Neuron (in vitro differentiated cells): ENCODE measurements around the gene CITED1.

Experiments used
- H2AFZ ChIP-seq: one replicate; pipeline ENCODE4 v1.6.1; 2013; ENCODE audit warnings: low read depth, mild to moderate bottlenecking, inconsistent platforms, low read length, moderate library complexity
- H3K27me3 ChIP-seq: one replicate; pipeline ENCODE4 v1.6.1; 2013; ENCODE audit warnings: low read length; ENCODE audit not compliant: insufficient read depth
- H3K36me3 ChIP-seq: one replicate; pipeline ENCODE4 v1.6.1; 2013; ENCODE audit warnings: low read length; ENCODE audit not compliant: insufficient read depth
- H3K4me1 ChIP-seq: one replicate; pipeline ENCODE4 v1.6.1; 2013; ENCODE audit warnings: low read length; ENCODE audit not compliant: insufficient read depth
- H3K4me3 ChIP-seq: 2 replicates; pipeline ENCODE4 v1.5.1; 2013; ENCODE audit warnings: mild to moderate bottlenecking, low read length, moderate library complexity
- H3K9me3 ChIP-seq: one replicate; pipeline ENCODE4 v1.6.1; 2013; ENCODE audit warnings: low read length

The CITED1 gene

DNA sequence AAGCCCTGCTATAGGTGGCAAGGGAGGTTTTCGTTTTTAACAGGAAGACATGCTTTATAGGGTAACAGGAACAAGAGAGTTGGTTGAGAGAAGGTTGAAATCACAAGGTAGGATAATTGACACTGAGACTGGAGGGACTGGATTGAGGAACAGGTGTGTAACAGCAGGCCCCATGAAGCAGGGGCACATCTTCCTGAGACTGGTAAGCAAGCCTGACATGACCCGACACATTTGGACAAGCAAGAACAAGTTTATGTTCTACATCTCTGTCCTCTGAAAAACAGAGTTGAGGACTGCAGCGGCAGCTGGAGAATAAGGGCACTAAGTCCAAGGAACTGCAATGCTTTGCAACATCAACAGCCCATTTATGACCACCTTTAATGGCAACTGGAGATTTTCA, 33.9 kb downstream of the CITED1 start:
- no peaks in the 10 kb centered on the region for H3K27me3 ChIP-seq
- H3K36me3 ChIP-seq = peaks cover 86% of the 10 kb centered on the region
- no peak overlapping the region for H3K4me3 ChIP-seq
- no peak overlapping the region for H2AFZ ChIP-seq
- no peaks in the 10 kb centered on the region for H3K9me3 ChIP-seq
- H3K4me1 ChIP-seq = peaks cover 20% of the 10 kb centered on the region

DNA sequence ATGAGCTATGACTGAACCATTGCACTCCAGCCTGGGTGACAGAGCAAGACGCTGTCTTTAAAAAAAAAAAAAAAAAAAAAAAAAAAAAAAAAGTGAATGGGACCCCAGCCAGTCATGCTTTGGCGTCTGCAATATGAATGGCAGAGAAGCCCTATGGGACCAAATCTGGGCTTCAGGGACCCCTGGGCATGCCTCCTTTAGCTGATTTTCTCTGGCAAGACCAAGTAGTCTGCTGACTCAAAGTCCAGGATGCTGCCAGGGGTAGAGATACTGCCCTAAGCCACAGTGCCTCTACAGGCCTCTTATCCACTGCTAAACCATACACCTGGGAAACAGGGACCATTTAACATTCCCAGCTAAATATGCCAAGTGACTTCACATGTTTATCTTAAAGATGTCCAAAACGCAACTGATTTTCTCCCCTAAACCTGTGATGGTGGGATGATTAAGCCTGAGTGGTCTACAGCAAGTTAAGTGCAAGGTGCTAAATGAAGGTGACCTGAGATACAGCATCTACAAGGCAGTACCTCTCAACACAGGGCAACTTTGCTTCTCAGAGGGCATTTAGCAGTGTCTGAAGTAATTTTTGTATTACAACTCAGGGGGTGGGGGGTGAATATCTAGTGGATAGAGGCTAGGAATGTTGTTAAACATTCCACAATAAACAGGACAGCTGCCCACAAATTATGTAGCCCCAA, 34.5 kb downstream of the CITED1 start:
- H3K4me3 ChIP-seq = no peak overlapping the region
- H3K9me3 ChIP-seq = no peaks in the 10 kb centered on the region
- H3K4me1 ChIP-seq = peaks cover 20% of the 10 kb centered on the region
- H2AFZ ChIP-seq = no peak overlapping the region
- peaks cover 84% of the 10 kb centered on the region for H3K36me3 ChIP-seq
- no peaks in the 10 kb centered on the region for H3K27me3 ChIP-seq

DNA sequence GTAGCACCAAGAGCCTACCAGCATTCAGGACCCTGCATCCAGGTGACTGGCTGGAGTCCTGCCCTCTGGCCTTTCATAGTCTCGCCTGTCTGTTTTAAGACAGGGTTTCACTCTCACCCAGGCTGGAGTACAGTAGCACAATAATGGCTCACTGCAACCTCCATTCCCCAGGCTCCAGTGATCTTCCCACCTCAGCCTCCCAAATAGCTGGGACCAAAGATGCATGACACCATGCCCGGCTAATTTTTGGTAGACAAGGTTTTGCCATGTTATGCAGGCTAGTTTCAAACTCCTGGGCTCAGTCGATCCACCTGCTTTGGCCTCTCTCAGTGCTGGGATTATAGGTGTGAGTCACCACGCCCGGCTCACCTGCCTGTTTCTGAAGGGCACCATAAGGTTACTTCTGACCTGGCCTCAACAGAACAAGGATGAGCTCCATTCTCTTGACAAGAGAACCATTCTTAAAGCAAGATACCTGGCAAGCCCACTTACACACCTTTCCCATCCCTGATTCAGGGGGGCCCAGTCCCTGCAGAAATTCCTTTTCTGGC, 35.3 kb downstream of the CITED1 start:
- H3K4me1 ChIP-seq = peaks cover 12% of the 10 kb centered on the region
- H3K27me3 ChIP-seq = no peaks in the 10 kb centered on the region
- peaks cover 76% of the 10 kb centered on the region for H3K36me3 ChIP-seq
- H2AFZ ChIP-seq = no peak overlapping the region
- H3K4me3 ChIP-seq = no peak overlapping the region
- no peaks in the 10 kb centered on the region for H3K9me3 ChIP-seq

DNA sequence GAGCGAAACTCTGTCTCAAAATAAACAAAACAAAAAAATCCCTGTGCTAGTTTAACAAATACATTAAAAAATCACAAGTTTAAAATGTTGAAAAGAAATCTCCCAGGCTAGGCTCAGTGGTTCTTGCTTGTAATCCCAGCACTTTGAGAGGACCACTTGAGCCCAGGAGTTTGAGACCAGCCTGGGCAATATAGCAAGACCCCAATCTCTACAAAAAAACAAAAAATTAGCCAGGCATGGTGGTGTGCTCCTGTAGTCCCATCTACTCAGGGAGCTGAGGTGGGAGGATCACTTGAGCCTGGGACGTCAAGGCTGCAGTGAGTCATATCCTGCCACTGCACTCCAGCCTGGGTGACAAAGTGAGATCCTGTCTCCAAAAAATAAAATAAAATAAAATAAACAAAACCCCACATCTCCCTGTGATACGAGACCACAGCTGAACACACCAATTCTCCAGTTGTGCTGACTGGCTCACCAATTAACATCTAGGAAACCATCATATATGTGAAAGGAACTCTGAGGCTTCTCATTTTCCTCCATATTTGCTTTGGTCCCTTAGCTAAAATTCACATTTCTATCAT, 36.0 kb downstream of the CITED1 start:
- Histone ChIP-seq H2AFZ (no peak overlapping the region), H3K4me1 (peaks cover 7% of the 10 kb centered on the region), H3K9me3 (no peaks in the 10 kb centered on the region), H3K27me3 (no peaks in the 10 kb centered on the region), H3K36me3 (peaks cover 70% of the 10 kb centered on the region), H3K4me3 (no peak overlapping the region)

DNA sequence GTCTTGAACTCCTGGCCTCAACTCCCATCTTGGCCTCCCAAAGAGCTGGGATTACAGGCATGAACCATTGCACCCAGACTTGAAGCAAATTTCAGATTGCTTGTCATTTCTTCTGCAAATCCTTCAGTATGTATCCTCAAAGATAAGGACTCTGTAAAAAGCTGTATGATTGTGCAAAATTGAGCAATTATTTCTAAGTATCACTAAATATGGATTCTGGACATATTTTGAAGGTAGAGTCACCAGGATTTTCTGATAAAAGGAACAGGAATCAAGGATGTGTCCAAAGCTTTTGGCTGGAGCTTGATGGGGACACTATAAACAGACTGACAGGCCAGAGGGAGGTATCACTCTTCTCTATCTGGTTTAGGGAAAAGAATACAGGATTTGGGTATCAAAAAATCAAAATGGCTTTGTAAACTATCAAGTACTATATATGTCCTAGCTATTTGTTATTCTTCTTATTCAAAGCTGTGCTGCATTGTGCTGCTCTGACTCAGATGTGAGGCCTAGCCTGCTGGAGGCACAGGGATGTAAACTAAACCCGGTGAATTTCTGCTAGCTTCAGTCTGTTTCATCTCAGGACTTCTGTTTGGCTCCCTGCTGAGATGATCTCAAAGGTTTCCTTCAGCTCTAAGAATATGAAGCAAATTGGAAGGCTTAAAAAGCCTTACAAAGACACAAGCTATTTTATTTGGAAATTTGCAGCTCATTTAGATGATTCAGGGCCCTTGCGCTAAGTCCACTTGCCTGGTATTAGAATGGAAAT, 36.9 kb downstream of the CITED1 start:
- H3K4me1 ChIP-seq = no peaks in the 10 kb centered on the region
- no peaks in the 10 kb centered on the region for H3K9me3 ChIP-seq
- no peaks in the 10 kb centered on the region for H3K27me3 ChIP-seq
- peaks cover 60% of the 10 kb centered on the region for H3K36me3 ChIP-seq
- no peak overlapping the region for H2AFZ ChIP-seq
- no peak overlapping the region for H3K4me3 ChIP-seq

DNA sequence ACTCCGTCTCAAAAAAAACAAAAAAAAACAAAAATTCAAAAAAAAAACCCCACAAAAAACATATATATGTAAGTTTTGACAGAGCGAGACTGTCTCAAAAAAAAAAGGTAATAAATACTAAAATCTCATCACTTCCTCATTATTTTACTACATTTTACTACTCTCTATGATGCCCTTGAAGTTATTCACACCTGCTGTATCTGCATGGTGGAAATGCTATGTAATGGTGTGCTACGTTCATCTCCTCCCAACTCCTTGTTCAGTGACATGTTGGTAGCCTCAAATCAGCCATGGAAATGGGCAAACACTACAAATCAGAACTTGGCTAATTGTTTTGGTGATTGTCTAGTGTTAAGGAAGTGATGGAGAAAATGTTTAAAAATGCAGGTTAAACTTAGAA, 40.5 kb downstream of the CITED1 start:
- H3K27me3 ChIP-seq = no peaks in the 10 kb centered on the region
- peaks cover 10% of the 10 kb centered on the region for H3K4me1 ChIP-seq
- H2AFZ ChIP-seq = no peak overlapping the region
- no peaks in the 10 kb centered on the region for H3K9me3 ChIP-seq
- H3K36me3 ChIP-seq = peaks cover 25% of the 10 kb centered on the region
- H3K4me3 ChIP-seq = no peak overlapping the region

DNA sequence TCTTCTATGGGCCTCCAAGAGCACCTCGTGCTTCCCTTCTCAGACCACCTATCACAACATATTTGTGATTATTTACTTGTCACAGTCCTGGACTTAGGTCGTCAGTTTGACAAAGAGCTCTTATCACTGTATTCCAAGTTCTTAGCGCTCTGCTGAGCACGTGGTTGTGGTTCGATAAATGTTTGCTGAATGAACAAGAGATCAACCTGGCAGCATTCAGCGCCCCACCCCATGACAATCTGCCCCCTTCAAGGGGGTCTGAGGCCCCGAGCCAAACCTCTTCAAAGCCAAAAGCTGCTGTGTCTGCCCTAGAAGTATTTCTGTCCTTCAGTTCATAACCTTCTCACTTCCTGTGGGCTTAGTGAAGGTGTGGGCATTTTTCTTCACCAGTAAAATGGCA, 43.6 kb downstream of the CITED1 start:
- Histone ChIP-seq H3K36me3 (no peaks in the 10 kb centered on the region), H2AFZ (no peak overlapping the region), H3K4me1 (peaks cover 10% of the 10 kb centered on the region), H3K9me3 (no peaks in the 10 kb centered on the region), H3K27me3 (no peaks in the 10 kb centered on the region), H3K4me3 (no peak overlapping the region)

DNA sequence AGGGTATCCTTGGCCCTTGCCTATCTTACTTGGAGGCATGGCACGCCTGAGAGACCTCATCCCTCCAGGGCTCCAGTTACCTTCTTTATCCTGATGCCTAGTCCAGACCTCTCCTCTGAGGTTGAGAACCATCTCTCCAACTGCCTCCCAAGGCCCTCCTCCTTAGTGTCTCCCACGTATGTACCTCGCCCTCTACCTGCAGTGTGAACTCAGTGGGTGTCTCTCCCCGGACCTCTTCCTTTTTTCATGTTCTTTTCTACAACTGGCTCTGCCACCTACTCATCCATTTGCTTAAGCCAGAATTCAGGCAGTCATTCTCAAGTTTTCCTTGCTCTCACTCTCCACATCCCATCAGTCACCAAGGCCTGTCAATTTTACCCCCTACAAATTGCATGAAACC, 45.3 kb downstream of the CITED1 start:
- no peak overlapping the region for H2AFZ ChIP-seq
- no peaks in the 10 kb centered on the region for H3K9me3 ChIP-seq
- H3K27me3 ChIP-seq = peaks cover 4% of the 10 kb centered on the region
- no peaks in the 10 kb centered on the region for H3K36me3 ChIP-seq
- peaks cover 10% of the 10 kb centered on the region for H3K4me1 ChIP-seq
- no peak overlapping the region for H3K4me3 ChIP-seq

DNA sequence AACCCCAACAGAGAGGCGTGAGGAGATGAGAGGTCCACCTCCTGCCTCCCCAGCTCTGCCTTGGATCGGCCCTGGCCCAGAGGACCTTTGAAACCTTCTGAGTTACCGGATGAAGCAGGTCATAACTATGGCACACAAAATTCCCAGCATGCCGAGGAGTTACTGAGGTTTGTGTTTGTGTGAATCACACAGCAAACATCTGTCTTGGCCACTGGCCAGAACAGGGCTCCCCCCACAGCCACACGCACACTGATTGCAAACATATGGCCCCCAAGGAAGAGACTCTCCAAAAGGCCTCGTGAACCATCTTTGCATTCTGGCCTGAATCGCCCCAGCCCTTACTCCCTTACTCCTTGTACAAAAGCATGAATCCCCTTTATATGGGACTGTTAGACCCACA, 47.5 kb downstream of the CITED1 start:
- no peaks in the 10 kb centered on the region for H3K36me3 ChIP-seq

DNA sequence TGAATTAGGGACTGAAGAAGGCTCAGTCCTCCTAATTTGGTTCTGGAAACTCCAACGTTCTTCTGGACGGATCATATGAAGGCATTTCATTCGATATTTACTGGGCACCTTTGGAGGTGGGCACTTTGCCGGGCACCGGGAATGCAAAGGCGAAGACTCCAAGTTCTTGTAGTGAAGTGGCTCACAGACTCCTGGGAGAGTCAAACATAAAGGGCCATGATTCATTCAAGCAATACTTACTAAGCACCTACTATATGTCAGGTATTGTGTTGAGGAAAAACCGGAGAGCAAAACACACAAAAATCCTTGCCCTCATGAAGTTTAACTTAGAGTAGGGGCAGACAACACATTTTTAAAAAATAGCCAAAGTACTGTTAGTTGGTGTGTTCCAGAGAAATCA, 49.9 kb downstream of the CITED1 start:
- H3K27me3 ChIP-seq = peaks cover 4% of the 10 kb centered on the region
- H3K4me3 ChIP-seq = no peak overlapping the region
- H3K9me3 ChIP-seq = no peaks in the 10 kb centered on the region
- no peaks in the 10 kb centered on the region for H3K36me3 ChIP-seq
- no peak overlapping the region for H2AFZ ChIP-seq
- H3K4me1 ChIP-seq = no peaks in the 10 kb centered on the region

More for the DNA sequence above, 47.5 kb downstream of the CITED1 start:
- Histone ChIP-seq H3K4me3 (no peak overlapping the region), H2AFZ (no peak overlapping the region), H3K9me3 (no peaks in the 10 kb centered on the region), H3K4me1 (peaks cover 7% of the 10 kb centered on the region), H3K27me3 (peaks cover 4% of the 10 kb centered on the region)

DNA sequence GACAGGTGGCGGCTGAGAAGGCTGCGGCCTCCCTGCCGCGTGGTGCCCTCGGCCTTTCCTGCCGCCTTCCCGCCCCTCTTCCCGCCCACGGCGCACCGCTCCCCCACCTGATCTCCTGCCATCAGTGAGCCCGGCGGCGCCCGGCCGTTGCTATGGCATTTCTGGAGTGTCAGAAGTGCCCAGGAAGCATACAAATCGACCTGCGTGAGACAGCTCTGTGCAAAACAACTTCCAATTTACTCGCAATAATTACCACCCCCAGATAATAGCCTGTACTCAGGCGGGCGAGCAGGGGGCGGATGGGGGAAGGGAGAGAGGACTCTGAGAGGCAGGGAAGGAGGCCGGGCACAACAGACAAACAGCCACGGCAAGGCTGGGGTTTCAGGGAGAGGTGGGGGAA, 50.3 kb downstream of the CITED1 start:
- Histone ChIP-seq H2AFZ (no peak overlapping the region), H3K36me3 (no peaks in the 10 kb centered on the region), H3K27me3 (peaks cover 4% of the 10 kb centered on the region), H3K9me3 (no peaks in the 10 kb centered on the region), H3K4me1 (no peaks in the 10 kb centered on the region), H3K4me3 (no peak overlapping the region)

DNA sequence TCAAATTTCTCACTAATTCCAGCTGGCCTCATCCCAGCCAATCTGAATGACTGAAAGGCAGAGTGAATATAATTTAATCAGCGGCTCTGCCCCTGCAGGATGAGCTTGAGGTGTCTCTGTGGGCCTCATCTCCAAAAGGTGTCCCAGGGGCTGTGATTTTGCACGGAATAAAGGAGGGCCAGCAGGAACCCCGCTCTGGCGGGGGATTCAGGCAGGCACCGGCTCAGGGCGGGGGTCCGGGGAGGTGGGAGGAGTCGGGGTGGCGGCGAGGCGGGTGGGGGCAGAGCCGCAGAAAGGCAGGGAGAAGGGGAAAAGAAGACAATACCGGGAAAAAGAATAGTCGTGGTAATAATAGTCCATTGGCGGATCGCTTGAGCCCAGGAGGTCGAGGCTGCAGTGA, 50.9 kb downstream of the CITED1 start:
- H3K36me3 ChIP-seq = no peaks in the 10 kb centered on the region
- H3K27me3 ChIP-seq = peaks cover 4% of the 10 kb centered on the region
- H3K4me1 ChIP-seq = no peaks in the 10 kb centered on the region
- H3K4me3 ChIP-seq = no peak overlapping the region
- no peaks in the 10 kb centered on the region for H3K9me3 ChIP-seq
- no peak overlapping the region for H2AFZ ChIP-seq

DNA sequence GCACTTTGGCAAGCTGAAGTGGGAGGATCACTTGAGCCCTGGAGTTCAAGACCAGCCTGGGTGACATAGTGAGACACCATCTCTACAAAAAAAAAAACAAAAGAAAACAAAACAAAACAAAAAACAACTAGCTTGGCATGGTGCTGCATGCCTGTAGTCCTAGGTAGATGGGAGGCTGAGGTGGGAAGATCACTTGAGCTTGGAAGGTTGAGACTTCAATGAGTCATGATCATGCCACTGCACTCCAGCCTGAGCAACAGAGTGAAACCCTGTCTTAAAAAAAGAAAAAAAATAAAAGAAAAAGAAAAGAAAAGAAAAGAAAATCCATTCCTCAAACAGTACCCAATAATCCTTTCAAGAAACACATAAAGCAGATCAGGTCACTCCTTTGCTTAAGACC, 52.0 kb downstream of the CITED1 start:
- peaks cover 4% of the 10 kb centered on the region for H3K27me3 ChIP-seq
- no peak overlapping the region for H2AFZ ChIP-seq
- H3K36me3 ChIP-seq = no peaks in the 10 kb centered on the region
- H3K9me3 ChIP-seq = no peaks in the 10 kb centered on the region
- no peaks in the 10 kb centered on the region for H3K4me1 ChIP-seq
- no peak overlapping the region for H3K4me3 ChIP-seq
